ENCODE data around the gene TWIST1. TPM values are rescaled to one million over a fixed set of nuclear protein-coding genes. Genes with fewer than 3 reads are reported as not detected.

Gene TWIST1
- total and polyA plus RNA-seq, 2 experiments from 2014 or later: 0.24 TPM

GRCh38 chr7:19080093-19080492, 37.3 kb downstream of the TWIST1 start:
- TF ChIP-seq ETS1 (IDR thresholded peaks at IDR 0.05) (no peak), CREB1 (CRISPR knock-in tag; IDR thresholded peaks at IDR 0.05; ENCODE audit: low read depth) (peak; percentile 48), ZNF114 (CRISPR knock-in tag; IDR thresholded peaks at IDR 0.05) (no peak), EZH2phosphoT487 (IDR thresholded peaks at IDR 0.05; ENCODE audit: unreplicated experiment) (no peak), ZNF462 (CRISPR knock-in tag; IDR thresholded peaks at IDR 0.05) (no peak), ZNF331 (CRISPR knock-in tag; IDR thresholded peaks at IDR 0.05; ENCODE audit: low read depth) (no peak)
- Histone ChIP-seq H3K4me3 (no peak overlapping the region), H3F3A (replicated peaks; ENCODE audit: low read depth) (no peaks in the 10 kb centered on the region), H3K27me3 (ENCODE audit: insufficient read depth) (no peaks in the 10 kb centered on the region), H3K36me3 (ENCODE audit: insufficient read depth) (no peaks in the 10 kb centered on the region), H3K4me1 (ENCODE audit: insufficient read depth) (no peaks in the 10 kb centered on the region), H3K4me2 (no peak overlapping the region), H3K79me2 (replicated peaks; ENCODE audit: insufficient read depth) (no peaks in the 10 kb centered on the region), H2AFZ (no peak overlapping the region), H3K9me2 (ENCODE audit: insufficient read depth) (no peaks in the 10 kb centered on the region), H4K20me1 (replicated peaks; ENCODE audit: insufficient read depth) (no peaks in the 10 kb centered on the region), H3K27ac (ENCODE audit: low read depth) (peak overlapping the region; percentile 6; the same call in 1 of the 2 replicates)
- H3K4me3 Mint-ChIP-seq: no peak overlapping the region
- ATAC-seq (peak; percentile 73), DNase-seq (ENCODE audit: low spot score) (peak; percentile 64)
- peaks cover 3% of the 10 kb centered on the region for H3K27me3 Mint-ChIP-seq (ENCODE audit: insufficient read depth, low read depth, poor library complexity)
- peaks cover 16% of the 10 kb centered on the region for H3K4me1 Mint-ChIP-seq
- peak overlapping the region; percentile 75 for H3K27ac Mint-ChIP-seq
- H3K36me3 Mint-ChIP-seq (ENCODE audit: low read depth): no peaks in the 10 kb centered on the region
- H3K9me3 Mint-ChIP-seq: no peaks in the 10 kb centered on the region

Measured in GM23338 (cell line).